GM23248 (cell line): ENCODE results near the gene FAM83D.

ENCODE experiments used
- EZH2 ChIP-seq: fragments of 200-600 bp; sonication (generic); IDR thresholded peaks from 2 replicates; pipeline ENCODE4 v1.6.1; 2018; ENCODE audit warnings: antibody characterized with exemption, mild to moderate bottlenecking; ENCODE audit not compliant: insufficient read depth, poor library complexity, severe bottlenecking
- EZH2phosphoT487 ChIP-seq: fragments of 200-600 bp; sonication (generic); IDR thresholded peaks from 2 replicates; pipeline ENCODE4 v1.6.1; 2018; ENCODE audit warnings: antibody characterized with exemption, moderate library complexity, mild to moderate bottlenecking, low read depth; ENCODE audit not compliant: insufficient read depth

DNA sequence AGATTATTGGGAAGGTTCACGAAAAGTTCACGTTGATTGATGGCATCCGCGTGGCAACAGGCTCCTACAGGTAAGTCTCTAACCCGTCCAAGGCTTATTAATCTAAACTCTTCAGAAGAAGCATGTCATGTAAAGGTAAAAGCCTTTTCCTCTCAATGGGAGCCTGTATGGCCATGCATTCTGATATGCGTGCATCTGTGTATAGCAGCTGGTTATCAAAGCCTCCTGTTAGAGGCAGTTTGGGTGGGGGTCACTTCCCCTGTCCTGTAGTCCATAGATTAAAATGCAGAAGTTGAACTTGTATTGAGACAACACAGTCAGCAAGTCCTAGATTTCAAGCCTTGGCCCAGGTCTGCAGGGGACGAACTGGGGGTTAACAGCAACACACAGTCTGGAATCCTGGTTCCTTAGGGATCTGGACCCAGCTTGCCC is 21.7 kb downstream of the FAM83D start:
- TF ChIP-seq EZH2phosphoT487 (no peak), EZH2 (no peak)
